GM18909 (cell line): ENCODE data around the gene DUS1L.
A peak's percentile ranks its signal among the peaks of the same experiment; 100 is the strongest.
"Not testable (repeated sequence)": the region's sequence is repeated elsewhere in the genome, so short reads cannot be mapped to it uniquely, and the experiment has no call there.

Experiments used
- ATAC-seq: cut with Tn5 transposase; IDR thresholded peaks from one replicate; pipeline ENCODE4 v1.9.1; 2021; ENCODE audit warnings: mild to moderate bottlenecking; ENCODE audit not compliant: unreplicated experiment, poor library complexity

Gene DUS1L

DNA sequence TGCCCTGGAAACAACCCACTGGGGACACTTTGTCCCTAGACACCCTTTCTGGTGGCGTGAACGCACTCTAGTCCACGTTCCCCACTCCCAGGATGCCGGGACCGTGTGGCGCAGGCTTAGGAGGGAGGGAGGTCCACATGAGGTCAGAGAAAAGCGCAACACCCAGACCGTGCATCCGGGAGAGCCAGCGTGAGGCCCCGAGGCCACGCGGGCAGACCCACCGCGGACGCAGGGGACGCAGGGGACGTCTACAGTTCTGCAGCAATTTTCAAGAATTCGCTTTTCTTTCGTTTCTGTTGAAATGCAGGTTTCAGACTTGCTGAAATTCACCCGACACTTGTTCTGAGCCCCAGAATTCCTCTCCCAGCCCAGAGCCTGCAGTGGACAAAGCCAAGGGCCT, 18.7 kb downstream of the DUS1L start:
- ATAC-seq = no peak

DNA sequence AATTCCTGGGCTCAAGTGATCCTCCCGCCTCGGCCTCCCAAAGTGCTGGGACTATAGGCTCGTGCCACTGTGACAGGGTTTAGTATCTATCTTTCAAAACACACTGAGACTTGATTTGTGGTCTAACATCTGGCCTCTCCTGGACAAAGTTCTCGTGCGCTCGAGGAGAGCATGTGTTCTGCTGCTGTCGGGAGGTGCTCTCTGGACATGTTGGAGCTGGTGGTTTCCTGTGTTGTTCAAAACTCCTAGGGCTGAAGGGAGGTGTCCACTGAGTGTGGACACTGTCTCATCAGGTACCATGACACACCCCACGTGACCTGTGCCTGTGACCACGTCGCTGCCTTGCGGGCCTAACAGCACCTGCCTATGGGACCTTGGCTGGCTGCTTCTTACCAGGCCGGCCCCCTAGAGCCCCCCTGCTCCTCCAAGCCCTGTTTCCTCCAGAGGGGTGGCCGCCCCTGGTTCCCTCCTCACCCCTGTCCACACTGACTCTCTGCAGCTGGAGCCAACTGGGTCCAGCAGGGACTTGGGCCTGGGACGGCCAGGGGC, 19.6 kb downstream of the DUS1L start:
- no peak for ATAC-seq

DNA sequence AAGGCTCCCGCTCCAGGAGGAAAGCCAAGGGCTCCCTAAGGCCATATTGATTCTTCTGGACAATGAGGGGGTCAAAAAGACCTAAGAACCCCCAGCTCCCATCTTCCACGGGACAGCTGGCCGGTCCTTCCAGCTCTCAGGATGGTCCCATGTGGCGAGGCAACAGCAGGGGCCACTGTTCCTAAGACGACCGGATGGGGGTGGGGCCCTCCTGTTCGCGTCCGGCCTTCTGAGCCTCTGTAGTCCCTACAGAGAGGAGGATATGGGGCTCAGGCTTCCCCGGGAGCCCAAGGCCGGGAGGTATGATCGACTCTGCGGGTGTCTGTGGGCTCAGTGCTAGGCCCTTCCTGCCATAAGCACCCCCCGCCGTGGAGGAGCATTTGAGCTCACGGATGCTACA, 22.1 kb downstream of the DUS1L start:
- no peak for ATAC-seq

DNA sequence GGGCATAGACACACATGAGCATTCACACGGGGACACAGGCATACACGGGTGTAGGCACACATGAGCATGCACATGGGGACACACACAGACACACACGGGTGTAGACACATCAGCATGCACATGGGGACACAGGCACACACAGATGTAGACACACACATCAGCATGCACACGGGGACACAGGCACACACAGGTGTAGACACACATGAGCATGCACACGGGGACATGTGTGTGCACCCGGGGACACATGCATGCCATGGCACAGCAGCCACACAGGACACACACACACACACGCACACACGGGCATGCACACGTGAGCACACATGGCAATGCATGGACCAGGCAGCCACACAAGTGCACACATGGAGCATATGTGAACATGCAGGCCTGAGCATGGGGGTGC, 23.0 kb downstream of the DUS1L start:
- ATAC-seq = no peak

DNA sequence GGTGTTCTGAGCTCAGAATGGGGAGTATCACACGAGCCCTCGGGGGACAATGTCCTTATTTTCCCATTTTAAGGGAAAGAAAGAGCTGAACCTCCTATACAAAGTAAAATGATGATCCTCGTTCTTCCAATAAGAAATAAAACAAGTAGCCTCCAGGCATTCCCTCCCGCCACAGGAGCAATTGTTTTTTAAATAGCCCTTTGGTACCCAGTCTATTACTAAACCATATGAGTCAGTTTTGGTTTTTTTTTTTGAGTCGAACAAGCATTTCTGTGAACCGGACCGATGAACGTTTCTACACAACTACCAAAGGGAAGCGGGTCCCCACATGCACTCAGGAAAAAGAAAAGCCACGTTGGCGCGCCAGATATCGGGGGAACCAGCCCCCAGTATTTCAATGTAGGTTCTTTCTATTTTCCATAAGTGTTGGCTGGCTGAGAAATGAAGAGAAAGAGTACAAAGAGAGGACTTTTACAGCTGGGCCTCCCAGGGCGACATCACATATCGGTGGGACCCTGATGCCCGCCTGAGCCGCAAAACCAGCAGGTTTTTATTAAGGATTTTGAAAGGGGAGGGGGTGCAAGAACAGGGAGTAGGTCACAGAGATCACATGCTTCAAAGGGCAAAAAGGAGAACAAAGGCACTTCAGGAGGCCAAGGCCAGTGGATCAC, 24.3 kb downstream of the DUS1L start:
- ATAC-seq = no peak

DNA sequence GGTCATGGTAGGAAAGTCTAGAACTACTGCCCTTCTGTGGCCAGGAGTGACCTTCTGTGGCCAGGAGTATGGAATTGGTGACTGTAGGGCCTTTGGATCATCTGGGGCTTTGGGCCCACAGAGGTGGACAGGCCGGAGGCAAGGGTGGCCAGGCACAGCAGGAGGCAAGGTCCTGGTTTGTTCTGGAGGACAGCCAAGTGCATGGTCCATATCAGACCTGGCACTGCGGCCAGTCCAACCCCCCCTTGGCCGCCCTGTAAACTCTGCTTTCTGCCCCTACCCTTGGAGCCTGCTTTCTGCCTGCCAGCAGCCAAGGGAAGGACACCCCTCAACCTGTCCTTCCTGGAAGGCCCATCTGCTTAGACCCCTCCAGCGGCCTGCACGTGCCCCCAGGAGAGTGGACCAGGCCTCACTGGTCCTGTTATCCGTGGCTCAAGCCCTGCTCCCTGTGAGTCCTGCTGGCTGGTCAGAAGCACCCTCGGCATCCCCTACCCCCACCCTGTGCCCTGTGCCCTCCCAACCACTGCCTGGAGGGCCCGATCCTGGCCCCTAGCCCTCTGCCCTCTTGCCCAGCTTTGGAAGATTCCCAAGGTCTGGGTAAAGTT, 25.8 kb downstream of the DUS1L start:
- ATAC-seq = no peak

DNA sequence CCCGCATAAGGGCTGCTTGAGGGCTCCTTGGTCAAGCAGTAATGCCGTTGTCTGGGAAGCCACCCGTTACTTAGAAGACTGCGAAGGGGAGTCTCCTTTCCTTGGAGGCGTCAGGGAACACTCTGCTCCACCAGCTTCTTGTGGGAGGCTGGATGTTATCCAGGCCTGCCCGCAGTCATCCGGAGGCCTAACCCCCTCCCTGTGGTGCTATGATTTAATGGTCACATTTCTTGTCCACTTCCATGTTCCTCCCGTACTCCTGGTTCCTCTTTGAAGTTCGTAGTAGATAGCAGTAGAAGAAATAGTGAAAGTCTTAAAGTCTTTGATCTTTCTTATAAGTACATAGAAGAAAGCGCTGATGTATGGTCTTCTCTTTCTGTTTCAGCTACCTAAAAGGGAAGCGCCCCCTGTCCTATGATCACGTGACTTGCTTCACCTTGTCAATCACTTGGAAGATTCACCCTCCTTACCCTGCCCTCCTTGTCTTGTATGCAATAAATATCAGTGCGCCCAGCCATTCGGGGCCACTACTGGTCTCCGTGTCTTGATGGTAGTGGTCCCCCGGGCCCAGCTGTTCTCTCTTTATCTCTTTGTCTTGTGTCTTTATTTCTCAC, 26.7 kb downstream of the DUS1L start:
- ATAC-seq = not testable (repeated sequence)

DNA sequence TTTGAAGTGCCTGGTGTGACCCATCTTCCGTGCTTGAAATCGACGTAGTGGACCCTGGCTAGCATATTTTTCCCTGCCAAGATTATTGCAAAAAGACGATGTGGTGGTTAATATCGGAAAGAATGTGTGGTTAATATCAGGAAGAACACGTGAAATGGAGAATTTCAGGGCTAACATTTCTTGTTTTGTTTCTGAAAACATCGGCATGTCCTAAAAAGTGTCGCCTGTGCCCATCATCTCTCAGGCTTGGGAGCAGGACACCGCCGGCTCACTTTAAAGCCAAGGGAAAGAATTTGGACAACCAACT, 27.8 kb downstream of the DUS1L start:
- no peak for ATAC-seq

DNA sequence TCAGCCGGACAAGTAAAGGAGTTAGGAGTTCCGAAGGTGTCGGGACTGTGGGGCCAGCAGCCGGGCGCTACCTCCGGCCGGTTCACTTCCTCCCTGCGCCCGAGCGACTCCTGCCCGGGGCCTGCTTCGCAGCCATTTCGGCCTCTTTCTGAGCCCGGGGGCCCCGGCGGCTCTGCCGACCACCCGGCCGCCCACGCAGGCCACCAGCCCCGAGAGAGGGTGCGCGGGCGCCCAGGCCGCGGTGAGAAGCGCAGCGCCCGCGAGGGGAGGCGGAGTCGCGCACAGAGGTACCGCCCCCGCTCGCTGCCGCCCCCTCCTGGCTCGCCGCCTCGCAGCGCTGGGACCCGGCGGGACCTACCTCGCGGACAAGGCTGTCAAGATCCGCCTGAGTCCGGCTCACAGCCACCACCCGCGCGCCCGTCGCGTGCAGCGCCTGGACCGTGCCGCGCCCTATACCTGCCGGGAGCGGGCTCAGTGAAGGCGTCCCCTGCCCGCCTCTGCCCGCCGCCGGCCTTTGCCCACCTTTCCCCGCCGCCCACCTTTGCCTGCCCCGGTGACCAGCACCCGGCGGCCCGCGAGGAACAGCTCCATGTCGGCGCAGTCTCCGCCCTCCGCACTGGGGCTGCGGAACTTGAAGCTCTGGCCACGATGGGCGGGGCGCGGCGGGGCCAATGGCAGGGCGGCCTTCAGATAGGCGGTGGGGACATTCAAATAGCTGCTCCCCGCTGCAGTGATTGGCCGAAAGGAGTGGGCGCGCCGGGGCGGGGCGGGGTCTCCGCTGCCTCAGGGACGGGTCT, 28.3 kb downstream of the DUS1L start, which contains the start of gene DCXR:
Gene DCXR (minus strand): TSS at position 606 of the 797 bp plus-strand sequence. CDS start 15 bp downstream, at position 591.
- peak; percentile 88 for ATAC-seq

DNA sequence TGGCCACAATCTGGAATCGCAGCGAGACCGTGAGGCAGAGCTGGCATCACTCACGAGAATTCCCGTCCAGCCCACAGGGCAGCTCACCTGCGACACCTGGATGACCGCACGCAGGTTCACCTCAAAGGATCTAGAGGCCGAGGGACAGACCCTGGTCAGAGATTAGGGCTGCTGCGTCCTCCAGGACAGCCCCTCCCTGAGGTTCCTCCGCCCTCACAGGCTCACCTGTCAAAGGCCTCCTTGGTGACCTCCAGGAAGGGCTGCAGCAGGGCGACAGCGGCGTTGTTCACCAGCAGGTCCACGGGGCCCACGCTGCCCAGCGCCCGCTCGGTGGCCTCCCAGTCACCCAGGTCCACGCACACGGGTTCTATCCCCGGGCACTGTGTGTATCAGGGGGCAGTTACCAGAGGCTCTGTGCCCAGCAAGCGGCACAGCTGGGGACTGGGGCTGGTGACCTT, 28.9 kb downstream of the DUS1L start:
- ATAC-seq = peak; percentile 0

DNA sequence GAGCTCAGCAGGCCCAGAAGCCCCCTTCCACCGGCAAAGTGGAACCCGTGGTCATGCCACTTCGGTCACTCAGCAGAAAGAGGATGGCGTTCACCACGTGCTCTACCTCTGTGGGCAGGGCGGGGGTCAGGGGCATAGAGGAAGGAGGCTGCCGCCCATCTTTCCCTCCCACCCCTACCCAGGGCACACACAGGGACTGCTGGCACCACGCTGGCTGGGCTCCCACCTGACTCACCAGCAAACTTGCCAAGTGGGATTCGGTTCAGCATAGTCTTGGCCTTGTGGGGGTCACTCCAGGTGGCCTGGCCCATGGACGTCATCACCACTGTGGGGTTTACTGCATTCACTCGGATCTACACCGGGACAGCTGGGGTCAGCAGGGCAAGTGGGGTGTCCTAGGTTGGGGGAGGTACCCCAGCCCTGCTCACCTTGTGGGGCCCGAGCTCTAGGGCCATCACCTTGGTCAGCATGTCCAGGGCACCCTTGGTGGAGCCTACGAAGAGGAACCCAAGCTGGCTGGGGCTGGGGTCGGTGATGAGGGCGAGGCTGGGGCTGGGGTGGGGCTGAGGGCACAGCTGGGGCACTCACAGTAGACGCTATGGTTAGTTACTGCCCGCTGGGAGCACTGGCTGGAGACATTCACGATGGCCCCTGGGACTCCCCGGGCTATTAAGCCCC, 29.5 kb downstream of the DUS1L start:
- no peak for ATAC-seq

DNA sequence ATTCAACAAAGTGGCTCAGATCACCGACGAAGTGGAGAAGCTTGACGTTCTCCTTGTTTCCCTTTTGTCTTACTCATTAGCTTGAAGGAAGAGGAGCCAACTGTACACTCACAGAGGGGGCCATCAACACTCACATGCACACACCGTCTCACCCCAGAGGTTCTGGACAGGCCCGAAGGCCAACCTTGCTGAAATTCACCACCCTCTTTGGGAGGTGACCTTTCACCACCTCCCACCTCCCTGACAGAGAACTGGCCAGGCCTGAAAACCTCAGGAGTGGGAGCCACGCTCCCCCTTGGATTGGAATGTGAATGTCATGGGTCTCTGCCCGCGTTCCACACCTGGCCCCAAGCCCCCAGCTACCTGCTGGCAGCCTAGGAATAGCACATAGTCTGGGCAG, 30.1 kb downstream of the DUS1L start:
- no peak for ATAC-seq

DNA sequence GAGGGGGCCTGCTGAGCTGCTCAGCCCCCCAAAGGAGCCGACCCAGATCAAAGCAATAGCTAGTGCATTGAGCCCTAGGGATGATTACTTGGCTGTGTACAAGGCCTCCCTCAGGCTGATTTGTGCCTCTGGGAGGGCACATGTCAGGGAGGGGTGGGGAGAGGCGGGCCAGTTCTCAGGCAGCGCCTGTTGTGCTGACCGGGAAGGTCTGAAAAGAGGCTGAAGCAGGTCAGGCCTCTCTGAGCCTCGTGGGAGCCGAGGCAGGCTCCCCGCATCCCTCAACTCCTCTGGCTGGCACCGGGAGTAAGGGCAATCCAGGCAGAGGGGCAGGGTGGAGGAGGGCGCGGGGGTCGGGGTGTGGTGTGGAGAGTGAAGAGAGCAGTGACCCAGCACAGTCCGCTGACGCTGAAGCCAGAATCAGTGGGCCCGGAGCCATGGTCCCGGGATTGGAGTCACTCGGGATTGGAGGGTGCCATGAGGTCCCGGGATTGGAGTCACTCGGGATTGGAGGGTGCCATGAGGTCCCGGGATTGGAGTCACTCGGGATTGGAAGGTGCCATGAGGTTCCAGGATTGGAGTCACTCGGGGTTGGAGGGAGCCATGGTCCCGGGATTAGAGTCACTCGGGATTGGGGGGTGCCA, 31.1 kb downstream of the DUS1L start:
- ATAC-seq = no peak

DNA sequence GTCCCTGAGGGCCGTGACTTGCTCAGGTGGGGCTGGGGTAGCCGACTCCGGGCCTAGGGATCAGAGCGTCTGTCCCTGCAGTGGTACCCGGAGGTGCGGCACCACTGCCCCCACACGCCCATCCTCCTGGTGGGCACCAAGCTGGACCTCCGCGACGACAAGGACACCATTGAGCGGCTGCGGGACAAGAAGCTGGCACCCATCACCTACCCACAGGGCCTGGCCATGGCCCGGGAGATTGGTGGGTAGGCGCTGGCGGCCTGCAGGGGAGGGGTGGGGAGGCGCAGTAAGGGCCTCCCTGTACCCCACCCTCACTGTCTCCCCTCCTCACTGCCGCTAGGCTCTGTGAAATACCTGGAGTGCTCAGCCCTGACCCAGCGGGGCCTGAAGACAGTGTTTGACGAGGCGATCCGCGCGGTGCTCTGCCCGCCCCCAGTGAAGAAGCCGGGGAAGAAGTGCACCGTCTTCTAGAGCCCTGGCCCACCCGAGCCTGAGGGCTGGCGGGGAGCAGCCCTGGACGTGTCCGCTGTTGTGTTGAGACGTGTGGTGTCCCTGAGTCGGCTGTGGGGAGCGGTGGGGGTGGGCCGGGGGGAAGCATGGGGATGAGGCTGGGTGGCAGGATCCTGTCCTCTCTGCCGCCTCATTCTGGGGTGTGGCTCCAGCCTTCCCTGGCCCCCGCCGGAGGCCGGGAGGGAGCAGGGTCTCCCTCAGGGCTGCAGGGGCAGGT, 32.1 kb downstream of the DUS1L start:
- no peak for ATAC-seq

DNA sequence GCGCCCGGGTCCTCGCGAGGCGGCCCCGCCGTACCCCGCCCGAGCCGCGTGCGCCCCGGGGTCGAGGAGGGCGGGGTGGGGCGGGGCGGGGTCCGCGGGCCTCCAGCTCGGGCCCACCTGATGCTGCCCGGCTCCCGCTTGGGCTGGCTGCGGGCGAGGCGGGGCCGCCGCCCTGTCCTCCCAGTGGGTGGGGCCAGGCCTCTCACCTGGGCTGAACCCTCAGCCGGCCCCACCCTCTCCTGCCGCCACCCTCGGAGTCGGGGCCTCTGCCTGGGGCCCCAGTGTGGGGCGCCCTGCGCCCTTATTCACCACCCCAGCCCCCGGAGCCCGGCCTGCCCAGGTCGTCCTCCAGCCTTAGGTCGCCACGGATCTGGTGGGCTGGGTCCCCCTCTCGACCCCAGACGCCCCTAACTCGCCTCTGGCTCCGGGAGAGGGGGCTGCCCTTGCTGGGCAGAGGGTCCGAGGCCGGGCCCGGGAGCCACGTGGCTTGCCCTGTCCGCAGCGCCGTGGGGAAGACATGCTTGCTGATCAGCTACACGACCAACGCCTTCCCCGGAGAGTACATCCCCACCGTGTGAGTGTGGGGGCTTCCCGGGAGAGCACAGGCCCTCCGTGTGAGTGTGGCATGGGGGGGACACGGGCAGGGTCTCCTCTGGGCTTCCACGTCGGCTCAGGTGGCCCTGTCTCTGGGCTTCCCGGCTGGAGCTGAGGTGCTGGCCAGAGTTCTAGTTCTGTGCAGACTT, 33.5 kb downstream of the DUS1L start:
- ATAC-seq = no peak

DNA sequence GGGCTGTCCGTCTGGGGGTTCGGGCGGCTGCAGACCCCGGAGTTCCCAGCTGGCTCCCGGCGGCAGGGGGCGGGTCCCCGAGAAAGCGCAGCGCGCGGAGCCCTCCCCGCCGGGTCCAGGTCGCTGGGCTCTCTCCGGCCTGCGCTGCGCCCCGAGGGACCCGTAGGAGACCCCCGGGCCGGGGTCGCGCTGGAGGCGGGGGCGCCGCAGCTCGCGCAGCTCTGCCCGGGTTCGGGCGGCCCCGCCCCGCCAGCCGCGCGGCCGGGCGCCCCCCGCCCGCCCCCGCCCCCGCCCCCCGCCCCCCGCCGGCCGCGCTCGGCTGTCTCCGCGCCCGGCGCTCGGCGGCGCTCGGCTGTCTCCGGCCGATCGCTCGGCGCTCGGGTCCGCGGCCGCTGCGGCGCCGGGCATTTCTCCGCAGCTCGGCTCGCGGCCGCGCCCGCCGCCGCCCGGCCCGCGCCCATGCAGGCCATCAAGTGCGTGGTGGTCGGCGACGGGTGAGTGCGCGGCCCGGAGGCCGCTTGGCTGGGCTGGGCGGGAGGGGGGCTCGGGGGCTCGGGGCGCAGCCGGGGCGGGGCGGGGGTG, 34.2 kb downstream of the DUS1L start, which contains the start of gene RAC3:
Gene RAC3 (plus strand): TSS at position 376 of the 582 bp plus-strand sequence. CDS start 84 bp downstream, at position 460.
- no peak for ATAC-seq

DNA sequence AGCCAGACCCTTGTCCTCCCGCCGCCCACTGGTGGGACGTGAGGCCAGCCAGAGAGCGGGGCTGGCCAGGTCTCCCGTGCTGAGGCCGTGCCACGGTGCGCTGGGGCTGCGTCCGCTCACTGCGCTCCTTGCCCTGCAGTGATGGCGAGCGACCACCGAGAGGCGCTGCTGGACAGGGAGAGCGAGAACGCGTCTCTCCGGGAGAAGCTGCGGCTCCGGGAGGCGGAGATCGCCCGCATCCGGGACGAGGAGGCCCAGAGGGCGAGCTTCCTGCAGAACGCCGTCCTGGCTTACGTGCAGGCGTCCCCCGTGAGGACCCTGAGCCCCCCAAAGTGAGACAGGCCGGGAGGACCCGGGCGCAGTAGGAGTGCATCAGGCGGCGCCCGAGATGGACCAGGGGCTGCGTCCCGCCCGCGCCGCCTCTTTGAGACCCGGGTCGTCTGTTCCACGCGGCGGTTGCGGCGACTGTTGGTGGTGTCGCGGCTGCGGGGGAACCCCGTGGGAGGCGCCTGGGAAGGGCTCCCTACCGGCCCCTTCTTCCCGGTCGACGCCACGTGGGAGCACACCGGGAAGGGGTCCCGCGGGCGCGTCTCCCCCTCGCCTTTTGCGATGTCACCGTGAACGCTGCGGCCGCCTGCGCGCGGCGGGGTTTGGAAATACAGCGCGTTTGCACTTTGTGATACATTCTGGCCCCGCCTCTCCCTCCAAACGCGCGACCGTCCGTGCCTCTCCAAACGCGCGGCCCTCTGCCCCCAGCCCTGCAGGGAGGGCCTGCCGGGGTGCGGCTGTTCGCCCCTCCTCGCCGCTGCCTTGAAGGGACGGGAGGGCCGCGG, 34.9 kb downstream of the DUS1L start:
- peak; percentile 40 for ATAC-seq
